Islet precursor cell (in vitro differentiated cells): ENCODE data around the gene SRGAP2B.
A peak's percentile ranks its signal among the peaks of the same experiment; 100 is the strongest.
"Not testable (repeated sequence)": the region's sequence is repeated elsewhere in the genome, so short reads cannot be mapped to it uniquely, and the experiment has no call there.

Experiments used
- DNase-seq: peaks from one replicate; pipeline ENCODE4 v3.0.0-alpha.2; 2018

Gene SRGAP2B

DNA sequence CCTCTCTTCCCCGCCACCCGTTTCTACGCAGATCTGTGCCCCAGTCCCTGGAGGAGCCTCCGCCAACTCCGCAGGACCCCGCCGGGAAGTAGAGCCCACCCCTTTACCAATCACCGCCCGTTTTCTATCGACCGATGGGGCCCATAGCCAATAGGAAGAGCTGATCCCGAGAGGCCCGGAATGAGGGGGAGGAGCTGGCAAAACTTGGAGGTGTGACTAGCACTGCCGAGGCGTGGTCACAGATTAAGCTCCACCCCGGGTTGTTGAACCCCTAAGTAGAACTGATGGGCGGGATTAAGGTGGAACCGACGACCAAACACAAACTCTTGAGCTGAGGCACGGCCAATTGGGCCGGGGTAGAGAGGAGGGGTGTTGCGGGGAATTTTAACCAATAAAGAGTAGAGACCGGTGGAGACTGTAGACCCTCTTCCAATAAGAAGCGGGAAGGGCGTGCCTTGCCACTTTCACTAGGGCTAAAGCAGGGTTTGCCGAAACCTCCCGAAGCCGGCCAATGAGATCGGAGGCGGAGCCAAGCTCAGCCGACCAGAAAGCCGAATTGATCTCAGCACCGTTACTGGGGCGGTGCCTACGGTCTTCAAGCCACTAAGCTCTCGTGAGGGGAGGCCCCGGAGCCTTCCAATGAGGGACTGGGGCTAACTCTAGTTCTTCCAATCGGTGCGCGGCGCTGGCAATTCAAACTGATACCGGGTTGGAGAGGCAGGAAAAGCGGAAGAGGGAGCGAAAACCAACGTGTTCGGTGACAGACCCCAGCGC lies at the start of gene SRGAP2B, which contains the start of gene FAM72D:
Gene SRGAP2B, minus strand, starts transcription at position 45 of the 774 bp plus-strand sequence. CDS start 2,427 bp downstream, outside the sequence.
Gene FAM72D, plus strand, starts transcription at position 691 of the 774 bp plus-strand sequence. CDS start 874 bp downstream, outside the sequence.
- not testable (repeated sequence) for DNase-seq

DNA sequence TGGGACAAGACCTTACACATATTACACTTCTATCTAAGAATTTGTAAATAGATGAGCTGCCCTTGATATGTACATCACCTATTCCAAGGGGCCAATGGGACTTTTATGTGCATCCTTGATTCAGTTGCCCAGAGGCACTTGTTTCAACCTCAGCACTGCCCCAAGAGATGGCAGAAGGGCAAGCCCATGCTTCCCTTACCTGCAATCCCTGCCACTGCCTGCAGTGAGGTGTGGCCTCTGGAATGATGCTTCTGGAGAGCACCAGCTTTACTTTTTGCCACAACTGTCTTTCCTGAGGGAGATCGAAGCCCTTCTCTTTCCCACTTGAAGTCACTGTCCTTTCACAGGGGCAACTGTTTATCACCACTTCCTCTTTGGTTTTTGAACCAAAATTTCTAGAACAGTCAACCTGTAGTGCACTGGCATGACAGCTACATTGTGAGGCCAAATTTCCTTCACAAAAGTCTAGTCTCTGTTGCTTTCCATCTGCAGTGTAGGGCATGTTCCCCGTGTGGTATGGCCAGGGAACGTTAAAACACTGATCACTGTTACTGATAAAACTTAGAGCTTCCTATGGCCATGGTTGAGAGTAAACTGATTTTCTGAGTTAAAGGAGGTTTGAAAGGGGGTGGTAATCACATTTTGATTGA lies 49.3 kb upstream of the SRGAP2B start:
- not testable (repeated sequence) for DNase-seq

DNA sequence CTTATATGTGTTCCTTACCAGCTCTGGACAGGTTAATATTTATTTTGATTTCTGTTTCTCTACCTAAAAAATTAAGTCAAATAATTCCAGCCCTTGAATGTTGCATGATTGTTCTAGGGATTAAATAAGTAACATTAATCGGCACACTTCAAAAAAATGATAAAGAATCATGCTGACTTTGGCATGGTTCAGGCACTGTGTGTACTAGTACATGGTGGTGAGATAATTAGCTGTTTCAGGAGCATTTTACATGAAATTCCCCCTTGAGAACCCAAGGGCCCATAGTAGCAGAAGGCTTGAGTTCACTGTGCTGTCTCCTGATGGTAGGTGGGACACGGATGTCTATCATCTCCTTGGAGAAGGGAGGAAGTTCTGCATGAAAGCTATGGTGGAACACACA lies 45.4 kb upstream of the SRGAP2B start:
- DNase-seq: not testable (repeated sequence)

DNA sequence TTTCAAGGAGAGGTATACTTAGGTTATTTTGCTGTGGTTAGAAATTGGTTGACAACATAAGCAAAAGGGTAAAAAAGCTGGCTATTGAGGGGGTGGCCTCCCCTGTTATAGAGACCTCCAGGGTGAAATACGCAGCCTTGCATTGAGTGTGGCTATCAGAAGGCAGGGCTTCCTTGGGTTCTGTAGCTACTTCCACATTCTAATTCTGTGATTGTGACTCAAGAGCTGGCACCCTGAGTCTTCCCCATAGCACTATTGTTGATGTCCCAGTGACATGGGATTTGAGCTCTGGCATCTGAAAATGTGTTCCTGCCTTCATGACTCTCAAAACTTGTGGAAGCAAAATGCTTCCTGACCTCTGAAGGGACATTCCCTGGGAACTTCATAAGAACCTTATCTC lies 39.3 kb upstream of the SRGAP2B start:
- DNase-seq: not testable (repeated sequence)

DNA sequence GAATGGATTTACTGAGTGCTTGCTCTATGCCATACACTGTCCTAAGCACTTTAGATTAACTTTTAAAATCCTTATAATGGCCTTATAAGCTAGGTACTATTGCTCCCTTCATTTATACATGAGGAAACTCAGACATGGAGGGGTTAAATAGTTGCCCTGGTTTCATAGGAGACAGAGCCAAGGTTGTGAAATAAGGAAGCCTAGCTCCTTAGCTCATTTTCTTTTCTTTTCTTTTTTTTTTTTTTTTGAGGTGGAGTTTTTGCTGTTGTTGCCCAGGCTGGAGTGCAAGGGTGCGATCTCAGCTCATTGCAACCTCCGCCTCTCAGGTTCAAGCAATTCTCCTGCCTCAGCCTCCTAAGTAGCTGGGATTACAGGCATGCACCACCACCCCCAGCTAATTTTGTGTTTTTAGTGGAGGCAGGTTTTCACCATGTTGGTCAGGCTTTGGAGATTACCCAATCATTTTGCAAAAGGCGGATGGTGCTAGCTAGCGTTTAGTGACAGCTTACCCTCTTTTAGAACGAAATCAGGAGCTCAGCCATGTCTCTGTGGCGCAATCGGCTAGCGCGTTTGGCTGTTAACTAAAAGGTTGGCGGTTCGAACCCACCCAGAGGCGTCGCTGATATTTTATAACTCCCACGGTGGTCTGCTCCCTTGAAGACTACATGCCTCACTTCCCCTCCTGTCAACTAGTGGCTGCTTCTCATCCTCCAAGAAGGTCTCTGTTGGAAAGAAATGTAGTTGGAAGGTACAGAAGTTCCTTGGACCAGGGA lies 33.8 kb upstream of the SRGAP2B start:
- DNase-seq: peak; percentile 47

DNA sequence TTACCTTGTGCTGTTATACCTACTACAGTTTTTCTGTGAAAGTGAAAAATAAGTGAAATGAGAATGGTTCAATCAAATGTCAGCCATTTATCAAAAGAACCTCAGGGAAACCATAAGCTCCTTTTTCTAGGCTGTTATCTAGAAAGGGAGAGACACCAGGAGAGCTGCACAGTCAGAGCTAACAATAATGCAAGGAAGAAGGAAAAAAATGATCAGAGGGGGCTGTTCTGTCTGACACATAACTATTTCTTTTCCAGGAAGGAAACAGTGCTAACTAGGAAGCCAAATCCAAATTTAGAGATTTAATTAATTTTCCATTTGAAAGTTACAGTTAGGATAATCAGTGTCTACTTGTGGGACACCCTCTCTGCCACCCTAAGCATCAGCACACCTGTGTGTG lies 32.0 kb upstream of the SRGAP2B start:
- DNase-seq: not testable (repeated sequence)

DNA sequence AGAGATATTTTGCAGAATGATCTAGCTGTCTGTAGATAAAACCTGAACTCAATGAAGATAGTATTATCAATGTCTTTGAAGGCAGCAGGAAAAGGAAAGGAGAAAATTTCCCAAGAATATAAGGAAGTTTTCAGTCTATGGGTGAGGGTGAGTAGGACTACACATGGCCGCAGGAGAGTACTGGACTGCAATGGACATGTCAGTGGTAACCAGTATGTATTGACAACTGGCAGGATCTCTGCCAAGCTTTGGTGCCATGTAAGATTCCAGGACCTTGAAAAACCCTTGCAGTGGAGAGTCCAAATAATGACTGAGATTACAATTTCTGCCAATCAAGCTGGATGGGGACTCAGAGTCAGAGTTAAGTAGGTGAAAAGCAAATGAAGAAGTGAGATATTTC lies 30.0 kb upstream of the SRGAP2B start:
- DNase-seq: not testable (repeated sequence)

DNA sequence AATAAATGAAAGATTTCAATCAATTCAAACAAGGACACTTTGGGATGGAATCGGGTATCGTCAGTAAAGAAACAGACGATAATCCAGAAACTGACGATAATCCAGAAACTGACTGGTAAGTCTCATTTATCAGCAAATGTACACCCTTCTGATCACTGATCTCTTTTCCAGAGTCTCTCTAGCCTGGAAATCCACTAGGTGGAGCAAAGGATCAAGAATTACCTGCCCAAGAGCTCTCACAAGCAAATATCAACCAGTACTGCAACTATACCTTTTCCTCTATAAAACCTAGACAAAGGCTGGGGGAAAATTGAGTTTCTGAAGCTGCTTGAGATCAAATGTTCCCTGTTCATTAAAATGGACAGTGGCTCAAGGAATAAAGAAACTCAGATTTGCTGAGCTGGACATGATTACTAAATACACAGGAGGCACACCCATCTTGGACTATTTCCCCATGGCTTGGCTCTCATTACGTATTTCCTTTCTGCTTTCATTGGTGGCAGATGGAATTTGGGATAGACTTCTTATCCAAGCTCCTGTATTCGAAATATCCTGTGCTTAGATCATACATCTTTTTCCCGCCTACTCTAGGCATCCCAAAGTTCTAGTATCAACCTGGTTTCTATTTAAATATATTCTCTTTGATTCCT lies 29.0 kb upstream of the SRGAP2B start:
- not testable (repeated sequence) for DNase-seq

DNA sequence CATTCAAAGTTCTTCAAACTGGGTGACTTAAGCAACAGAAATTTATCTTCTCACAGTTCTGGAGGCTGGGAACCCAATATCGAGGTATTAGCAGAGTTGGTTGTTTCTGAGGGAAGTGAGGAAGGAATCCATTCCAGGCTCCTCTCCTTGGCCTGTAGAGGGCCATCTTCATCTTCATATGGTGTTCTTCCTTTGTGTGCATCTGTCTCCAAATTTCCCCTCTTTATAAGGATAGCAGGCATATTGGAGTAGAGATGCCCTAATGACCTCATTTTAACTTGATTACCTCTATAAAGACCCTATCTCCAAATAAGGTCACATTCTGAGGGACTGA lies 27.9 kb upstream of the SRGAP2B start:
- not testable (repeated sequence) for DNase-seq

DNA sequence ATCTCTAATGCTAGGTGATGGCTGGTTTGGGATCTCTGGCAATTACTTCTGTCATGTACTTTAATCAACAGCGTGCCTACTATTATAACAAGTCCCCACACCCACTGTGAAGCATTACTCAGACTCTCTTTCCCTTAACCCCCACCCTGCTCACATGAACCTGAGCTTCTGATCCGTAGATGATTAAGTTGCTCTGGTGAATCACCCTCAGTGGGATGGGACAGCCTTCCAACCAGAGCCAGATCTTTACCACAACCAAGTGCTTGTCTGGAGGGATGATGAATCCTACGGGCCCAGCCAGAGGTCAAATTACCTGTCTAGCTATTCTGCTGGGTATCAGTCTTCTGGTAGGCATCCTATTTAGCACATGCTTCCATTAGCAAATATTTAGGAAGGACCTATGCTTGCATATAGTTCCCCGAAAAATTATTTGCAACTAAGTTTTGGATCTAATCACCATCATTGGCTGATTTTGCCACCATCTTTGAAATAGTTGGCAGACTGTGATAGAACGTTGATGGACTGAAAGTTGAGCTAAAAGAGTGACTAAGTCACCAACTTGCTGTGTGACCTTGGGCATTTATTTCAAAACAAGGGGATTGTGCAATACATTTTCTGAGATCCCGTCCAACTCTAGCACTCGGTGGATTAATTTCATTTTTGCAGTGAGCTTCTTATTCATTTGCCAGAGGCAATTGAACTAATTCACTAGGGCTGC lies 27.4 kb upstream of the SRGAP2B start:
- not testable (repeated sequence) for DNase-seq

DNA sequence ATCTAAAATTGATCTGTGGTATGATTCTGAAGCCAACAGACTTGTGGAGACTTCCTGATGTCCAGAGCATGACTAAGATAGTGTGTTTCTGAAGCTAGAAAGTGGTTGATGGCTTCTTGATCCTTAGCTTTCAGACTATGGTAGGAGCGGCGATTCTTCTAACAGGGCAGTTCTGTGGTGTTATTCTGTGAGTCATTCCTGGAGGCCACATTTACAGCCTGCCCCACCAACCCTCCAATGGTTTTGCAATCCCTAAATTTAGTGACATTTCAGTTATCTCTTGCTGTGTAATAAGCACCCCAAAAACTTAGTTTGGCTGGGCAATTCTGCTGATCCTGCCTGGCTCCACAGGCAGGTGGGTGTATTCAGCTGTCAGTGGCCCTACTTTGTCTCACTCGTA lies 24.7 kb upstream of the SRGAP2B start:
- DNase-seq: not testable (repeated sequence)

DNA sequence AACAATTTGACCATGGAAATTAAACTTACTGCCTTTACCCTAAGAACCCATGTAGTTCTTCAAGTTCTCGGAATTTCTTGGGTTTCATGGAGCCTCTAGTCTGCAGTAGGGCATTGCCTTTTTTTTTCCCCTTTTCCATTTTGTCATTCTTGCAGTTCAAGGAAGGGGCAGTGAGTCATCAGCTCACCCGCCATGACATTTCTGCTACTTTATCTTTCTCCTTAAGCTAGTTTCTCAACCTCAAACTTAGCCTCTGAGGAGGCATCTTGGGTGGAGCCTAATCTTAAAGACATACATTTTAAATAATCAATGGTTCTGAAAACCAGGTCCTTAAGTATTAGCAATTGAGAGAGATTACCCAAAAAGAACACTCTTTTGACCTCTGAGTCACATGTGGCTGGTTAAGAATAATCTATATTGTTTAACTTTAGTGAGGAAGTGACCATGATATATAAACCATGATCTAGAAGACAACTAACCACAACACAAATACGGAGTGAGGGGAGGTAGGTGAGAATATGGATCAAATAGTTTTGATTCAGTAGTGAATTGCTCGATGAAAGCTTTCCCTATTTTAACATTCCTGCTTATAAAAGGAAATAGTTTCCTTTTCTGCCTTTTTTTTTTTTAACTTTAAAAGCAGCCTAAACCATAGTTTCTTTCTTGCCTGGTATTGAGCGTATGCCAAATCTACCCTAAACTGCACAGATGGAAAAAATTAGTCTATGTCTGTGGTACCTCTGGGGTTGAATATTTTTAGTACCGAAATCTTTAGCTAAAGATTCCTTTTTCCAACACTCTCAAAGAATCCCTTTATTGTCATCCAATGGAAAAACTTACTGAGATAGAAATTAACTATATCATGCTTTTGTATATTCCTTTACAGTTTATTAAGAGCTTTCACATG lies 20.7 kb upstream of the SRGAP2B start:
- not testable (repeated sequence) for DNase-seq

DNA sequence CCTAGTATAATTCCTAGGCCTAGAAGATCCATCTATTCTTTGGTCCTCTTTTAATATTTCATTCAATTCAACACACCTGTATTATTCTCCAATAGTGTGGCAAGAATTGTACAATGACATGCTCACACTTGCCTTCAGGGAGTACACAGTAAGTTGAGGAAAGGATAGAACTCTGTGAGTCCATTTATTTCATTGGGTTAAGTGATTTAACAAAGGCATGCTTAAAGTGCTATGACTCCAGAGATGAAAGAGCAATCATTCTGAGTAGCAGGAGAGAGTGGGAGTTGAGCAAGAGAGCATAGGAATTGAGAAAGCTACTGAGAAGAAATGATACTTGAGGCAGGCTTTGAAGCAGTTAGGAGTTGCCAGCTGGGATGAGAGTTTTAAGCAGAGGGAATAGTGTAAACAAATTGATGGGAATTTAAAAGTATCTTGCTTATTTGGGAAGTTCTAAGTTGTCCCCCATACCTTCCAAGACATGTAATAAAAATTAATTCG lies 19.5 kb upstream of the SRGAP2B start:
- not testable (repeated sequence) for DNase-seq

DNA sequence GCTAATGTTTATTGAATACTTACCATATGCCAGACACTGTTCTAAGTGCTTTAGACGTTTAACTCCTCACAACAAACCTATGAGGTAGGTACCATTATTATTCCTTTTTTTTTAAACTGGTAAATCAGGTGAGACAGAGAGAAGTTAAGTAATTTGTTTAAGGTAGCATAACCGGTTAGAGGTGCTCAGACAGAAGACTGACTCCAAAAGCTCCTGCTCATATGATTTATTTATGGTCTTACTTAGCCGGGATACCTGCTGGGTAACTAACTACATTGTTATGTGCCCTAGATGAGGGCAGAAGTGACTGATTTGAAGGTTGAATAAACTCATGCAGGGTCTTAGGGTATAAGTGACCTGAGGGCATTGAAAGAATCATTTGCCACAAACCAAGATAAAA lies 17.6 kb upstream of the SRGAP2B start:
- not testable (repeated sequence) for DNase-seq

DNA sequence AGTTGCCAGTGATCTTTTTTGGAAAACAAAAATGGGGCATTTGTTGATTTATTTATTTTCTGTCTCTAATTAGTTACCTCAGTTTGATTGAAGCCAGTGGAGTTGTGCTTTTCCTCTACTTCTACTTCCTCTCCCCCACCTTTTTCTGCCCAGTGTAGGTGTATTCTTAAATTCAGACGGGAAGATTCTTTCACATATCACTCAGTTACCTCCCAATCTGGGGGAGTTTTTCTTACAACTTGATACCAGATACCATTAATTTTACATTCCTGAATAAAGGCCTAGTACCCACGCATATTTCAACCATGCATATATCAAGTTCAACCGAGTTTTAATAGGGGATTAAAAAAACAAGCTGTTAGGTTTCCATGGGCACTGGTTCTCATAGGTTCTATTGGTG lies 16.5 kb upstream of the SRGAP2B start:
- not testable (repeated sequence) for DNase-seq

DNA sequence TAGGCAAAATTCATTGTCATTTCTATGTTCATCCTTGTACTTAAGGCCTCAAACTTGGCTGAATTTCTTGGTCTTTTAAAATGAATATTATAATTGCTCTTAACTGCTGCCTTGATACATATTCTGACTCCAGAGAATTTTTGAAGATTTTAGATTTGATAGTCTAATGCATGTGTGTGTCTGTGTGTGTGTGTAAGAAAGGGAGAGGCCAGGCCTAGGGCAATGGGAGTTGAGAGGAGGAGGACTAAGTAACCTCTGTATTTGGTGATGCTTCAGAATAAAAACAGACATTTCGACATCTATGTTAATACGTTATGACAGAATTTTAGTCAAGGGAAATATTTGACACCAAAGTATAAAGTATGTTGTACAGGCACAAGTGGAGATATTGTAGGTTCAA lies 8.2 kb upstream of the SRGAP2B start:
- not testable (repeated sequence) for DNase-seq

DNA sequence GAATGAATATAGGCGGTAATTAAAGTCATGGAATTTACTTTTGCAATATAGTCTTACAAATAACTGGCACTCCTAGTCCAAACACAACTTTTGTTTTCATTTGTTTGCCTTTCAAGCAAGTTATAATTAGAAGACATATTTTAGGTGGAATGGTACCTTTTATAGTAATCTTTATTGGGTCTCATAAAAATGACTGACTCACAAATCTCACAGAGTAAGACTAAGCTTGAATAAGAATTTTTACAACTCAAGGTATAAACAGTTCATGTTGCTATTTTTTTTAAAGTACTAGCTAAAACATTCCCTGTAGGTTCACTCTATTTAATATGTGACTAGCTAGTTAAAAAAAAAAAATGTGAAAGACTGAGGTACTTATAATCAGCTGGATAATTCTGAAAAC lies 6.6 kb upstream of the SRGAP2B start:
- not testable (repeated sequence) for DNase-seq

DNA sequence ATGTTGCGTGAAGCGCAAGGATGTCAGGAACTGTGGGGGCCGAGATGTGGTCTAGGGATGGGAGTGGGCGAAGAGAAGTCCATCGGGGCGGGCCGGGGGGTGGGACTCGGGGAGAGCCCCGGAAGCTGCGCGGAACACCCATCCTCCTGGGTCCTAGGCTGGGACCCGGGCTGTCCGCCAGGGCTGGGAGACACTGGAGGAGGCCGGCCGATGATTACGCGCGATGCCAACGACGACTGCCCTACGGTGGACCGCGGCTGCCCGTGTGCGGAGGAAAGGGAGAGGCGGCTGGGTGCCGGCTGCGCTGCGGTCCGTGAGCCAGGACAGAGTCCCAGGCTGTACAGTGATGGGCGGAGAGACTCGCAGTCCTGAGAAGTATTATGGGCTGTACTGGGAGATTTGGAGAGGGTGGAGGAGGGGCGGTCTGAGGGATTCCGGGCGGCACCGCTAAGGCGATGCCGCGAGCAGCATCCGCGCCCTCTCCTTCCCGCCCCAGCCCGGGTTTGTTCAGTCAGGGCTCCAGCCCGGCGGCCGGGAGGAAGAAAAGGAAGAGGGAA lies 395 bp downstream of the SRGAP2B start:
- not testable (repeated sequence) for DNase-seq

DNA sequence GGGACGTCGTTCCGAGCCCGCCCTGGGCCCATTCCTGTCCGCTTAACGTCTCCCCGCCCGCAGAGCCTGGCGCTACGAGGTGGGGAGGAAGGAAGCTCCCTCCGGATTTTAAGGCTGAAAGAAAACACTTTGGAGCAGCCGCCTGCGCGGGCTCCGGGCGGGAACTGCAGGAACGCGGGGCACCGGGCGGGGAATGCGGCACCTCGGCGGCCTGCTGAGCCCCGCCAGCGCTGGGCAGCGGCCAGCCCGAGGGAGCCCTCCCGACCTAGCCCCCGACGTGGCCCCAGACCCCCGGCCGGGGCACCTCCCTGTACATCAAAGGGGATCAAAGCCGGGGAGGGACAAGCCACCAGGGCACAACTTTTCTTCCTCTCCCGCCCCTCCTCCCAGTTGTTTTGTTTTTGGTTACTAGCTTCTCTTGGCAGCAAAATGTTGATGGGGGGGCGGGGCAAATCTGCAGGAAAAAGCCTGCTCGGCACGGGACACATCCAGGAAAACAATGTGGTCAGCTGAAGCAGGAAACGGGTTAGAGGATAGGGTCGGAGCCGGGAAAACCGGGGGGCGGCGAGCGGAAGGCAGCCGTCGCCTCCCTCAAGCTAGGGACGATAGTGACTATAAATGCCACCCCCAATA lies 1.5 kb downstream of the SRGAP2B start:
- DNase-seq: peak; percentile 56
